Right lobe of liver (tissue), 6 donors: ENCODE measurements around the gene EVX1. TPM values are rescaled to one million over a fixed set of nuclear protein-coding genes. Genes with fewer than 3 reads are reported as not detected.

Experiments used
- ATAC-seq, 4 donors: fragments of 200-7000 bp; cut with Tn5 transposase; one replicate each; pipeline ENCODE4 v1.9.1; 2020; ENCODE audit warnings: mild to moderate bottlenecking in 4 of 4, moderate library complexity in 4 of 4
- DNase-seq, 3 donors: peaks; one replicate each; pipeline ENCODE4 v3.0.0-alpha.2; 2020
- H3K27ac ChIP-seq, 3 donors: fragments of 200-600 bp; one replicate each; pipeline ENCODE4 v1.8.0; 2022
- H3K27me3 ChIP-seq, 2 donors: fragments of 200-600 bp; one replicate each; pipeline ENCODE4 v1.8.0; 2022
- H3K36me3 ChIP-seq, 4 donors: fragments of 200-600 bp; sonication (generic) in 1 of 4; one replicate each; pipeline versions ENCODE4 v1.5.1 to v1.8.0; 2017 to 2022; ENCODE audit warnings: control low read depth in 1 of 4
- H3K4me1 ChIP-seq, 4 donors: fragments of 200-600 bp; sonication (generic) in 1 of 4; one replicate each; pipeline versions ENCODE4 v1.5.1 to v1.8.0; 2017 to 2022; ENCODE audit warnings: control low read depth in 1 of 4
- H3K4me3 ChIP-seq, 3 donors: fragments of 200-600 bp; one replicate each; pipeline ENCODE4 v1.8.0; 2022
- H3K9me3 ChIP-seq, 4 donors: fragments of 200-600 bp; sonication (generic) in 1 of 4; one replicate each; pipeline versions ENCODE4 v1.5.1 to v1.8.0; 2017 to 2022; ENCODE audit warnings: control low read depth in 1 of 4
- CTCF ChIP-seq, 4 donors: fragments of 200-600 bp in 3 of 4; fragments of 450-650 bp in 1 of 4; IDR thresholded peaks; one replicate each; pipeline versions ENCODE4 v1.5.1 to v1.8.0; 2016 to 2022; ENCODE audit warnings: antibody characterized with exemption in 4 of 4, mild to moderate bottlenecking in 2 of 4
- POLR2A ChIP-seq: fragments of 450-650 bp; IDR thresholded peaks from one replicate; pipeline ENCODE4 v1.6.1; 2017; ENCODE audit warnings: antibody characterized with exemption, mild to moderate bottlenecking
- WGBS: methylation state at CpG from one replicate; pipeline ENCODE4 v1.1.6; 2018; ENCODE audit warnings: low coverage, low lambda C conversion rate; ENCODE audit not compliant: insufficient coverage; ENCODE audit errors: missing lambda C conversion rate; 5-methylcytosine and 5-hydroxymethylcytosine counted together
- intact Hi-C, 2 donors: fragments of 100-400 bp; cut with DNase I; formaldehyde crosslinking; loops; one replicate each; pipeline versions ENCODE4 v1.11.2 to v1.14.1; 2022
- total RNA-seq, 6 experiments: library from RNA; depleted of rRNA in 2 of 6; stranded (reverse); fragments of >200 nt in 2 of 6; fragmentation: NEBNext Ultra II Directional in 3 of 6; extraction: Animal tissue kit (Norgen Biotek cat#: 25700) in 3 of 6; gene quantifications; one replicate each; pipeline versions ENCODE4 v1.1.0 to v1.2.4, GENCODE V29; 2016 to 2023
- donor health status: DM: no; HTN: yes; CAD: no.
- donor health status: DM: no; HTN: no; CAD: no.
- donor health status: DM: no; HTN: no; CAD: no.
- donor health status: DM: no; HTN: yes; CAD: no.
- donor health status: DM: no; HTN: yes; CAD: no.

The EVX1 gene
- total RNA-seq, 6 experiments from 2014 or later, result not detected

GRCh38 chr7:27212497-27213432 is 29.8 kb upstream of the EVX1 start:
- intact Hi-C loops, result no loop called here
- no peak overlapping the region for H3K4me3 ChIP-seq
- ATAC-seq (no peak), DNase-seq (no peak)
- no peaks in the 10 kb centered on the region for H3K36me3 ChIP-seq
- peaks cover 0 to 13% of the 10 kb centered on the region in 2 donors for H3K27me3 ChIP-seq
- TF ChIP-seq POLR2A (no peak), CTCF (IDR thresholded peaks at IDR 0.05) (no peak)
- H3K27ac ChIP-seq, result no peak overlapping the region
- 16% methylated on average over 41 of the region's 52 CpGs for WGBS
- no peaks in the 10 kb centered on the region for H3K9me3 ChIP-seq
- H3K4me1 ChIP-seq, result peaks cover 0 to 10% (median 3%) of the 10 kb centered on the region in 4 donors

DNA sequence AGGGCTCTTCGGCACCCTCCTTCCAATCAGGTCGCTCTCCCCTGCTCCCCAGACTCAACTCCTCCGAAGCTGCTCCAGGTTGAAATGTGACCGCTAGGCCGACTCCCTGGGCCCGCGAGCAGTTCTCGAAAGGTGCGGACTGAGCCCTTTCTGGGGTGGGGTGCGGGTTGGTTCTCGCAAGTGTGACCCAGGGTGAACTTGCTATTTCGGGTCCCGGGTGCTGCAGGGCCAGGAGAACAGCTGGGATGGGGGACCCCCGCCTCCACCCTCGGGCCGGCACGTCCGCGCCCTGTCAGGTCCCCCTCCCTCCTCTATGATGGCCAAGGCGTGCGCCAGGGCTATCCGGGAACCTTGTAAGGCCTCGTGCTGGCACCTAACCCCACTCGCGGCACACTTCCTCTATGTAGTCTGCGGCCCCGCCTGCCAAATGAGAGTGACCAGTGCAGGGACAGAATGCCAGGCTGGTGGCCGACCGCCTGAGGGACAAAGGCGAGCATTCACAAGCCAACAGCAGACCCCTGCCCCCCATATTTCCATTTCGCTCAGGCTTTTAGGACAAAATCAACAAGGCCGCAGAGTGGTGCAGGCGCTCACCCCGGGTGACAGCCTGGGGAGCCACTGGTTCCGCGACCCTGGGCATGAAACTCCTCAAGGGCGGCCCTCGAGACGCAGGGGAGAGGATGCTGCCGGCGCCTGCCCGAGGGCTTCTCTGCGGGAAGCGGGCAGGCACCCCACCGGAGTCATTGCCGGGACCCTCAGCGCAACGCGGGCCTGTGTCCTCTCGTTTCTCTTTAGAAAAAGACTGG is 29.0 kb upstream of the EVX1 start:
- WGBS, result 65% methylated on average over 5 of the region's 50 CpGs

GRCh38 chr7:27214239-27214950 is 28.2 kb upstream of the EVX1 start:
- WGBS, result 58% methylated on average over 3 of the region's 8 CpGs
- H3K4me3 ChIP-seq, result no peak overlapping the region
- no peak overlapping the region for H3K27ac ChIP-seq
- peaks cover 0 to 9% of the 10 kb centered on the region in 2 donors for H3K27me3 ChIP-seq
- ATAC-seq (no peak), DNase-seq (no peak)
- H3K36me3 ChIP-seq, result no peaks in the 10 kb centered on the region
- no peaks in the 10 kb centered on the region for H3K9me3 ChIP-seq
- intact Hi-C loops, result no loop called here
- TF ChIP-seq CTCF (IDR thresholded peaks at IDR 0.05) (no peak), POLR2A (no peak)
- H3K4me1 ChIP-seq, result peaks cover 0 to 10% (median 3%) of the 10 kb centered on the region in 4 donors

More for the DNA sequence above, 29.0 kb upstream of the EVX1 start:
- ATAC-seq (no peak), DNase-seq (no peak)
- no peak overlapping the region for H3K4me3 ChIP-seq
- TF ChIP-seq CTCF (IDR thresholded peaks at IDR 0.05) (no peak), POLR2A (no peak)
- H3K27me3 ChIP-seq, result peaks cover 0 to 9% of the 10 kb centered on the region in 2 donors
- no peaks in the 10 kb centered on the region for H3K36me3 ChIP-seq
- no peaks in the 10 kb centered on the region for H3K9me3 ChIP-seq
- intact Hi-C loops, result no loop called here
- H3K27ac ChIP-seq, result no peak overlapping the region
- H3K4me1 ChIP-seq, result peaks cover 0 to 10% (median 3%) of the 10 kb centered on the region in 4 donors

DNA sequence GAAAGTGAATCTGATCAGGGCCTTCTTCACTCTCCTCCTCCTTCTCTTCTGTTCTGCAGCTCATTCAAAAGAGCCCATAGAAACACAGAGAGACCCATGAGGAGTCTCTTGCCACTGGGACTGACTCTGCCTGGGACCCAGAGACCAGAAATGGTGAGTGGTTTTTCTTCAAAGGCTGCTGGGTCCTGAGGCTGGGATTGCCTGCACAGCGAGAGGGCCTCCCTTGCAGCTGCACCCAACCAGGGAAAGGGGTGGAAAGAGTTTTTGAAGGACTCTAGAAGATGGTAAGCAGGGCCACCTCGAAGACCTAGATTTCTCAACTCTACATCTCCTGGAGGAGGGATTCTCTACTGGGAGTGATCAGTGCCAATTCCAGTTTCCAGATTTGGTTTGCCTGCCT is 27.2 kb upstream of the EVX1 start:
- intact Hi-C loops, result no loop called here
- H3K4me3 ChIP-seq, result no peak overlapping the region
- no peak overlapping the region for H3K27ac ChIP-seq
- no peaks in the 10 kb centered on the region for H3K36me3 ChIP-seq
- no peak for ATAC-seq
- DNase-seq, result no peak
- H3K4me1 ChIP-seq, result peaks cover 0 to 10% (median 3%) of the 10 kb centered on the region in 4 donors
- TF ChIP-seq CTCF (IDR thresholded peaks at IDR 0.05) (no peak), POLR2A (no peak)
- peaks cover 0 to 9% of the 10 kb centered on the region in 2 donors for H3K27me3 ChIP-seq
- no peaks in the 10 kb centered on the region for H3K9me3 ChIP-seq
- 75% methylated on average over 2 of the region's 2 CpGs for WGBS
